ENCODE measurements around the gene FBXO24. TPM values are rescaled to one million over a fixed set of nuclear protein-coding genes. Genes with fewer than 3 reads are reported as not detected.

Gene FBXO24
- total RNA-seq, 1 donor: 0.54 TPM

- no peak overlapping the region for H3K4me3 ChIP-seq (ENCODE audit: low read depth, low read length)
- DNase-seq (ENCODE audit: low read depth): no peak
- no peak for TF ChIP-seq CTCF (IDR thresholded peaks at IDR 0.05; ENCODE audit: insufficient read depth, low read length)
Measured at GRCh38 chr7:100630066-100630465, 43.9 kb downstream of the FBXO24 start.

- peak; percentile 27 for TF ChIP-seq CTCF (IDR thresholded peaks at IDR 0.05; ENCODE audit: insufficient read depth, low read length)
- DNase-seq (ENCODE audit: low read depth): no peak
- peak overlapping the region; percentile 49 for H3K4me3 ChIP-seq (ENCODE audit: low read depth, low read length)
Measured at GRCh38 chr7:100632951-100633717, 47.0 kb downstream of the FBXO24 start.

GRCh38 chr7:100639995-100640516 lies 53.9 kb downstream of the FBXO24 start:
- H3K4me3 ChIP-seq (ENCODE audit: low read depth, low read length): no peak overlapping the region
- no peak for TF ChIP-seq CTCF (IDR thresholded peaks at IDR 0.05; ENCODE audit: insufficient read depth, low read length)
- no peak for DNase-seq (ENCODE audit: low read depth)

GRCh38 chr7:100640517-100641440 lies 54.7 kb downstream of the FBXO24 start:
- no peak overlapping the region for H3K4me3 ChIP-seq (ENCODE audit: low read depth, low read length)
- no peak for TF ChIP-seq CTCF (IDR thresholded peaks at IDR 0.05; ENCODE audit: insufficient read depth, low read length)
- no peak for DNase-seq (ENCODE audit: low read depth)

- no peak for TF ChIP-seq CTCF (IDR thresholded peaks at IDR 0.05; ENCODE audit: insufficient read depth, low read length)
- DNase-seq (ENCODE audit: low read depth): no peak
- no peak within 1 kb of the TSS for H3K4me3 ChIP-seq (ENCODE audit: low read depth, low read length)
Measured at GRCh38 chr7:100641463-100641859, 55.3 kb downstream of the FBXO24 start, which contains the start of gene TFR2. Gene TFR2, minus strand, starts transcription at chr7:100641552. Its CDS starts 43 bp downstream, at chr7:100641509.

- no peak for DNase-seq (ENCODE audit: low read depth)
- no peak overlapping the region for H3K4me3 ChIP-seq (ENCODE audit: low read depth, low read length)
- no peak for TF ChIP-seq CTCF (IDR thresholded peaks at IDR 0.05; ENCODE audit: insufficient read depth, low read length)
Measured at GRCh38 chr7:100641860-100642533, 55.9 kb downstream of the FBXO24 start.
